ENCODE measurements around the gene SOCS2. TPM values are rescaled to one million over a fixed set of nuclear protein-coding genes. Genes with fewer than 3 reads are reported as not detected.

SOCS2 gene
- total and polyA plus RNA-seq, 2 of the 13 experiments (the other 11 are each of a cell fraction or from before 2014, with no cell fraction given), result 0.62 to 1.5 TPM

GRCh38 chr12:93563807-93564538 lies 8.5 kb upstream of the SOCS2 start (continued):
- TF ChIP-seq CBX2 (IDR thresholded peaks at IDR 0.05; ENCODE audit: low read depth, low read length), result no peak
- TF ChIP-seq CBX2 (CRISPR knock-in tag; IDR thresholded peaks at IDR 0.05; ENCODE audit: low read depth), result no peak
- no peak for TF ChIP-seq CHCHD3 (CRISPR knock-in tag; IDR thresholded peaks at IDR 0.05)
- TF ChIP-seq HNRNPH1 (optimal IDR thresholded peaks at IDR 0.05; ENCODE audit: low read depth, low read length), result no peak
- TF ChIP-seq GRHL1 (CRISPR knock-in tag; conservative IDR thresholded peaks at IDR 0.05), result no peak
- TF ChIP-seq HIC2 (CRISPR knock-in tag; IDR thresholded peaks at IDR 0.05; ENCODE audit: low read depth), result peak; percentile 97
- no peak for TF ChIP-seq NONO (IDR thresholded peaks at IDR 0.05)
- peak; percentile 84 for TF ChIP-seq NONO (CRISPR knock-in tag; conservative IDR thresholded peaks at IDR 0.05)
- TF ChIP-seq ZNF780A (CRISPR knock-in tag; IDR thresholded peaks at IDR 0.05), result 0 out of 2 replicates have a peak, but pooled peaks have one; percentile 68
- TF ChIP-seq LCORL (IDR thresholded peaks at IDR 0.05), result peak; percentile 19; the same call in 1 of the 2 replicates
- peak; percentile 42 for TF ChIP-seq LCORL (CRISPR knock-in tag; IDR thresholded peaks at IDR 0.05)
- no peak for TF ChIP-seq BORCS8-MEF2B (CRISPR knock-in tag; IDR thresholded peaks at IDR 0.05)
- TF ChIP-seq ZNF34 (CRISPR knock-in tag; IDR thresholded peaks at IDR 0.05; ENCODE audit: borderline replicate concordance), result no peak
- TF ChIP-seq ZNF331 (CRISPR knock-in tag; IDR thresholded peaks at IDR 0.05), result peak; percentile 94
- TF ChIP-seq ARNTL (CRISPR knock-in tag; IDR thresholded peaks at IDR 0.05), result no peak
- peak; percentile 92 for TF ChIP-seq MED1 (CRISPR knock-in tag; IDR thresholded peaks at IDR 0.05)
- no peak for TF ChIP-seq ZNF577 (CRISPR knock-in tag; IDR thresholded peaks at IDR 0.05; ENCODE audit: borderline replicate concordance, low read depth)
- TF ChIP-seq HOXA3 (CRISPR knock-in tag; IDR thresholded peaks at IDR 0.05), result peak; percentile 82
- TF ChIP-seq KLF16 (CRISPR knock-in tag; IDR thresholded peaks at IDR 0.05), result peak in 1 of 2 experiments; percentile 90; a peak in 2 of 4 replicates
- no peak for TF ChIP-seq ZNF296 (CRISPR knock-in tag; conservative IDR thresholded peaks at IDR 0.05)
- peak; percentile 64; the same call in 1 of the 2 replicates for TF ChIP-seq ZNF142 (CRISPR knock-in tag; IDR thresholded peaks at IDR 0.05)
